Measurements from ENCODE around the gene SGTA. TPM values are rescaled to one million over a fixed set of nuclear protein-coding genes. Genes with fewer than 3 reads are reported as not detected.

SGTA gene
- total and polyA plus RNA-seq, 2 of the 8 experiments (the other 6 are each of a cell fraction or from before 2014, with no cell fraction given), result 86.8 to 130 TPM

GRCh38 chr19:2774953-2775555, 8.0 kb downstream of the SGTA start:
- Histone ChIP-seq H3K27ac (ENCODE audit: low read depth, low read length) (no peak overlapping the region), H3K23me2 (ENCODE audit: low read depth, low read length) (no peaks in the 10 kb centered on the region), H2BK15ac (ENCODE audit: low read length) (no peak overlapping the region), H4K8ac (ENCODE audit: extremely low read depth, insufficient read depth, low read length) (peak overlapping the region; percentile 68; the same call in 1 of the 2 replicates), H3K4me1 (replicated peaks in 1 of 4; ENCODE audit: control insufficient read depth in 3 of 4, insufficient read depth in 4 of 4, low read length in 3 of 4) (no peaks in the 10 kb centered on the region; a peak in 1 of 7 replicates), H4K91ac (replicated peaks; ENCODE audit: insufficient read length, low read length) (no peak overlapping the region), H3K18ac (ENCODE audit: extremely low read depth, low read length) (no peak overlapping the region), H3K79me1 (ENCODE audit: low read depth, low read length) (peaks cover 22% of the 10 kb centered on the region), H3K4me3 (ENCODE audit: extremely low read depth in 1 of 4, insufficient read depth in 2 of 4, low read depth in 3 of 4, low read length in 4 of 4) (no peak overlapping the region), H3K27me3 (replicated peaks in 1 of 4; ENCODE audit: control insufficient read depth in 3 of 4, extremely low read depth in 1 of 4, insufficient read depth in 3 of 4, low read length in 3 of 4) (no peaks in the 10 kb centered on the region), H2BK20ac (ENCODE audit: low read length) (no peak overlapping the region), H2BK120ac (replicated peaks; ENCODE audit: low read depth, low read length) (no peak overlapping the region), H3K4me2 (ENCODE audit: insufficient read depth in 1 of 2, low read depth in 2 of 2, low read length in 2 of 2) (no peak overlapping the region), H3K9me3 (ENCODE audit: insufficient read depth in 2 of 2, low read depth in 1 of 2, low read length in 1 of 2) (no peaks in the 10 kb centered on the region), H3K56ac (replicated peaks; ENCODE audit: insufficient read length, low read depth, low read length) (no peak overlapping the region), H3K14ac (ENCODE audit: insufficient read length) (no peak overlapping the region), H3K79me2 (ENCODE audit: control insufficient read depth in 1 of 2, insufficient read depth in 2 of 2, low read length in 2 of 2) (peaks cover 64 to 89% of the 10 kb centered on the region in 2 experiments), H3K4ac (replicated peaks; ENCODE audit: insufficient read length, low read depth, low read length) (no peak overlapping the region), H3K23ac (ENCODE audit: insufficient read length) (no peak overlapping the region), H4K20me1 (replicated peaks in 1 of 2; ENCODE audit: control insufficient read depth in 1 of 2, insufficient read depth in 2 of 2, low read length in 2 of 2) (peaks cover 22 to 54% of the 10 kb centered on the region in 2 experiments), H3K36me3 (ENCODE audit: control insufficient read depth in 2 of 4, insufficient read depth in 4 of 4, low read length in 3 of 4) (no peaks in the 10 kb centered on the region), H4K5ac (ENCODE audit: insufficient read length, low read depth, low read length) (no peak overlapping the region), H2BK5ac (ENCODE audit: low read depth, low read length) (peak overlapping the region; percentile 71; the same call in 1 of the 2 replicates), H2AFZ (ENCODE audit: low read length) (no peak overlapping the region), H3K9ac (replicated peaks in 1 of 4; ENCODE audit: extremely low read depth in 1 of 4, low read depth in 3 of 4, low read length in 3 of 4) (no peak overlapping the region; a peak in 1 of 7 replicates), H2BK12ac (ENCODE audit: low read depth, low read length) (0 out of 2 replicates have a peak overlapping the region, but pooled peaks have one; percentile 17), H2AK5ac (ENCODE audit: low read depth, low read length) (no peak overlapping the region)
- ChIA-PET POLR2A (ENCODE audit: partially characterized antibody) (interaction anchor here (0.6 to 1.1 kb wide), 2 partner anchors 8 to 167 kb away, joined by 3 to 5 read pairs; no protein-coding TSS in a partner anchor), CTCF (ENCODE audit: partially characterized antibody) (interaction anchor here (1.3 to 4.4 kb wide), 2 partner anchors 26 to 127 kb away, joined by 6 to 16 read pairs; no protein-coding TSS in a partner anchor)
- DNase-seq (ENCODE audit: low read depth in 1 of 2, low spot score in 2 of 2) (no peak), FAIRE-seq (no peak)
- 95% methylated on average over 17 of the region's 24 CpGs; no CpG with 5 or more reads in 1 of the 2 experiments for WGBS, 2 experiments (ENCODE audit: extremely low coverage in 1 of 2, insufficient coverage in 1 of 2, insufficient read length in 1 of 2, insufficient replicate concordance in 2 of 2, low coverage in 1 of 2, low lambda C conversion rate in 2 of 2, missing lambda C conversion rate in 1 of 2)
- TF ChIP-seq MAFK (IDR thresholded peaks at IDR 0.05; ENCODE audit: low read depth, low read length) (no peak), USF2 (IDR thresholded peaks at IDR 0.05; ENCODE audit: low read length) (no peak), CHD2 (IDR thresholded peaks at IDR 0.05; ENCODE audit: low read length) (no peak), BRCA1 (IDR thresholded peaks at IDR 0.05; ENCODE audit: low read depth, low read length) (no peak), SUZ12 (IDR thresholded peaks at IDR 0.05; ENCODE audit: low read length) (no peak), ATF2 (IDR thresholded peaks at IDR 0.05; ENCODE audit: low read length) (no peak), TEAD4 (IDR thresholded peaks at IDR 0.05; ENCODE audit: low read depth, low read length) (no peak), SP1 (IDR thresholded peaks at IDR 0.05; ENCODE audit: low read depth, low read length) (no peak), TCF12 (IDR thresholded peaks at IDR 0.05; ENCODE audit: low read depth, low read length) (no peak), SP4 (IDR thresholded peaks at IDR 0.05; ENCODE audit: low read length) (no peak), POU5F1 (IDR thresholded peaks at IDR 0.05; ENCODE audit: low read depth, low read length) (no peak)

Data from H1 (cell line).